Activated CD8-positive, alpha-beta memory T cell treated with anti-CD3 and anti-CD28 coated beads, Interleukin-2, amount 50 U/mL, for 1 hour (primary cell): Measurements from ENCODE around the gene STK38L.
"Not testable (repeated sequence)": the region's sequence is repeated elsewhere in the genome, so short reads cannot be mapped to it uniquely, and the experiment has no call there.

Source experiments
- DNase-seq: peaks from one replicate; pipeline ENCODE4 v3.0.0-alpha.2; 2020; ENCODE audit errors: extremely low read depth

Gene STK38L

GRCh38 chr12:27226407-27226929 lies 17.6 kb upstream of the STK38L start:
- DNase-seq = no peak

GRCh38 chr12:27229367-27229766 lies 14.7 kb upstream of the STK38L start:
- DNase-seq = no peak

DNA sequence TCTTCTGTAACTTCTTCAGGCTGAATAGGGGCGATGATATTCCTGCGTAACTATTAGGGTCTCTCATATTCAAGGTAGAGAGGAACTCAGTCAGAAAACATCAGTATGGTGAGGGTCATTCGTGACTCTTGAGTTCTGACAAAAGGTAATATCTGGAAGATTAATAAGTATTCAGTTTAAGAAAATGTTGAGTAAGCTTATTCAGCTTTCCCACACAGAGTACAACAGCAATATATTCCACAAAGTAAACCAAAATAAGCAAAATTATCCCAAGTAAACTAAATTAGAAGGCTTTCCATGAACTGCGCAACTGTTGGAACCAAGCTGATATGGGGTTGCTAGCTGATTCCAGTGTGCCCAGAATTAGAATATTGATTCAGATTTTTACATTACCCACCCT lies 12.7 kb upstream of the STK38L start:
- DNase-seq = not testable (repeated sequence)

DNA sequence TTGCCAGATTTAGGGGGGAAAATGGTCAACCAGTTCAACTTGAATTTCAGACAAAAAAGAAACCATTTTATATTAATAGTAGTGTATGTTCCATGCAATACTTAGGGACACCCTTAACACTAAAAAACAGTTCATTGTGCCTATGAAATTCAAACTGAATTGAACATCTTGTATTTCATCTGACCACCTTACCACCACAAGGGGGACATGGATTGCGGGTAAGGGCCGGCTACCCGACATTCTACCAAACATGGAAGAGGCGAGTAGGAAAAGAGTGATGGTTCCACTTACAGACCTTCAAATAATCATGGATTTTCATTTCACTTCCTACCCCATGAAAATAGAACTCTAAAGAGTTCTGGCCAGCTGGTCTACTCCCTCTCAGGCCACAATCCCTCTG lies 10.3 kb upstream of the STK38L start:
- DNase-seq = no peak

DNA sequence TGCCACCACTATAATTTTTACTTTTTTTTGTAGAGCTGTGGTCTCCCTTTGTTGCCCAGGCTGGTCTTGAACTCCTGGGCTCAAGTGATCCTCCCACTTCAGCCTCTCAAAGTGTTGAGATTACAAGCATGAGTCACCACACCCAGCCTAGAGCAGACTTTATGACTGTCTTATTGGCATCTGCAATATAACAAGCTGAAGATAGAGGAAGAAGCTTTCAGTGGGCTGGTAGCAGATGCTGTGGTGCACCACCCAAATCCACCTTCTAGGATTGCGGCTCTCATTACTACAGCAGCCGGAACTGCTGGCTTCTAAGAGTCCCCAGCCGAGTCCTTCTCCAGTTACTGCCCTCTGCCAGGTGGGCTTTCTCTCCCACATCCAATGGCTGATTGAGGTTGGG lies 7.6 kb upstream of the STK38L start:
- DNase-seq = no peak

DNA sequence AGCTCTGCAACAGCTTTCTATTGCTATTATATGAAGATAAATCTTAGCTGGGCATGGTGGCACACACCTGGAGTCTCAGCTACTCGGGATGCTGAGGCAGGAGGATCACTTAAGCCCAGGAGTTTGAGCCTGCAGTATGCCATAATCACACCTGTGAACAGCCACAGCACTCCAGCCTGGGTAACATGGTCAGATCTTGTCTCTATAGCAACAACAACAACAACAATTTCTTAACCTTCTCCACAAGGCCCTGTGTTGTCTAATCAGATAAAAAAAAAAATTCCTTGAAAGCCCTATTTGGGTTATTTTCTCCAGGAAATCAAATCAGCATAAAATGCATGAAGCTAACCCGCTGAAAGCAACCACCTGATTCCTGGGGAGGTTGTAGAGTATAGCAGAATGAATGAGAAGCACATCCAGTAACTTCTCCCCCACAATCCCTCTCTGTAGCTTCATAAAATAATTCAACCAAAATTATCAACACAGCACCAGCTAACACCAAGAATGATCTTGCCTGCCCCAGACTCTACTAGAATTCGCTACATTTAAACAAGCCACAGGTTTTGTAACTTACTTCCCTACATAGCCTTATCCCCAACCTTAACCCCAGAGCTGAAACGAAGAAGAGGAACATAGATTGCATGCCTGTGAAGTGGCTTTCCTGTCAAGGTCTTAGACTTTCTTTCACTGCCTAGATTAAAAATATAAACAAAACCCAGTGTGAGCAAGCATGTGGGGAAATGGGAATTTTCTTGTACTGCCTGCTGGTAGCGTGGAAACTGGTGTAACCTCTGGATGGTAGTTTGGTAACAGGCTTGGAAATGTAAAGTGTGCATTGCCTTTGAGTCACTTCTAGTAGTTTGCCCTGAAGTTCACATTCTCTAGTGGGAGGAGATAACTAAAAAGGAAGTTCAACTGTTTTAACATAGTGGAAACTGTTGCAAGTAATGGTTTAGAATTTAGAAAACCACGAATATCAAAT lies 6.0 kb upstream of the STK38L start:
- no peak for DNase-seq

GRCh38 chr12:27243006-27243405 lies 1.1 kb upstream of the STK38L start:
- no peak for DNase-seq

DNA sequence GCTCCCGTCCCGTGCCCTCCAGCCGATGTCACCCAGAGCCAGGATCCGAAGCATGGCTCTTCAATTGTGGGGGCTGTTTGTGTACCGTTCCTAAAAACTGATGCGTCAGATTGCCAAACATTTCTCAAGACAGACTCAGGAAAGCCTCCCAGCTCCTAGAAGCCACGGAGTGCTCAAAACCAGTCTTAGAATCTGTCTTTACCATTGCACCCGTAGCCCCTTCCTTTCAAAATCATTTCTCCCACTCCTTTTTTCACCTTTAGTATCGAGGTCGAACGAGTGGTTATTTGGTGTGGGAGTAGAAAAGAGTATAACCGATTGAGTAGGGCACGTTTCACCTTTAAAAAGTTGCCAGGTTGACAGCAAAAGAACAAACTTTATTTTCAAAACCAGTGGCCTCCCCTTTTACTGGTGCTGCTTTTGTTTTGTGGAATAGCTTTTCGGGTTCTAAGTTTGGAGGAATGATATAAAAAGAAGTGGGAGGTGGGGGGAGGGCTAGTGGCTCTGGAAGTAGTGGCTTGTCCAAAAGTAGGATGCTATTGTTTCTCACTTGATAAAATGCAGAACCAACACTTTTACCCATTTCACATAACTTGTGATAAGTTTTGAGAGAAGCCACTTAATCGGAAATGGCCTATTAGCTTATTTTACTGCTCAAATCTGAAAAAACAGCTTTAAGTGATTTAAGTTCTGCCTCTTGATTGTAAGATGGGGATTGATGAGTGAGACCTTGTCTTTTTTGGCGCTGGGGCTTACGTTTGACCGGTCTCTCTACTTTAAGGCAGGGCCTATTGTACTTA lies 803 bp downstream of the STK38L start:
- no peak for DNase-seq

GRCh38 chr12:27246141-27246540 lies 2.1 kb downstream of the STK38L start:
- no peak for DNase-seq

GRCh38 chr12:27246774-27247173 lies 2.7 kb downstream of the STK38L start:
- no peak for DNase-seq

- DNase-seq = no peak
Measured at GRCh38 chr12:27252934-27253333, 8.8 kb downstream of the STK38L start.

DNA sequence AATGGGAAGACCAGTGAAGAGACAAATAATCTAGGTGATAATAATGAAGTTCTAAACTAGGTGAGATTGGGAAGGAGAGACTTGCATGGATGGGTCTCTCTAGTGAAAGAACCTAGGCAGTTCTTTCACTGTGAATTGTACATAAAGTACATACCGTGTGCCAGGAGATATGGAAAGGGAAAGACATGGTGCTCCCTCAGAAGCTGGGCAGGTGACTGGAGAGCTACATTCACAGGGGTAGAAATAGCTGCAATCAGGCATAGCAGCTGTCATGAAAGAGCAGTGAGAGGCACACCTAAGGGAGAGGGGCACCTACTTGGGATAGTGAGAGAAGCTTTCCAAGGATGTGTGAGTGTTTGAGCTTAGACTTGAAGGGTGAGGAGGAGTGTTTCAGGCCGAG lies 9.3 kb downstream of the STK38L start:
- DNase-seq = no peak

DNA sequence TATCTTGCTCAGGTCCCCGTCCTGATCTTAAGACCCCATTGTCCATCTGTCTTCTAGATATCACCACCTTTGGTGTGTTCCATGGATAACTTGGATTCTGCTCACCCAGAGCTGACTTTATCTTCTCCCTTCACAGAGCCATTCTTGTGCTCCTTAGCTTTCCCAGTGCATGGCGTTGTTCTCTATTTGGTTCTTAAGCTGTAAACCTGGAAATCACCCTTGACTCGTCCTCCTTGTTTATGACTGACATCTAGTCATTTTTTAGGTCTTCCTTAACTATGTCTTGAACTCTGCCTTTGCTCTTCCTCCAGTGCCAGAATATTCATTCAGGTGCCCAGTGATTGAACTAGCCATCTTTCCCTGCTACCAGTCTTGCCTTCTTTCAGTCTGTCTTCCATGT lies 11.7 kb downstream of the STK38L start:
- no peak for DNase-seq

DNA sequence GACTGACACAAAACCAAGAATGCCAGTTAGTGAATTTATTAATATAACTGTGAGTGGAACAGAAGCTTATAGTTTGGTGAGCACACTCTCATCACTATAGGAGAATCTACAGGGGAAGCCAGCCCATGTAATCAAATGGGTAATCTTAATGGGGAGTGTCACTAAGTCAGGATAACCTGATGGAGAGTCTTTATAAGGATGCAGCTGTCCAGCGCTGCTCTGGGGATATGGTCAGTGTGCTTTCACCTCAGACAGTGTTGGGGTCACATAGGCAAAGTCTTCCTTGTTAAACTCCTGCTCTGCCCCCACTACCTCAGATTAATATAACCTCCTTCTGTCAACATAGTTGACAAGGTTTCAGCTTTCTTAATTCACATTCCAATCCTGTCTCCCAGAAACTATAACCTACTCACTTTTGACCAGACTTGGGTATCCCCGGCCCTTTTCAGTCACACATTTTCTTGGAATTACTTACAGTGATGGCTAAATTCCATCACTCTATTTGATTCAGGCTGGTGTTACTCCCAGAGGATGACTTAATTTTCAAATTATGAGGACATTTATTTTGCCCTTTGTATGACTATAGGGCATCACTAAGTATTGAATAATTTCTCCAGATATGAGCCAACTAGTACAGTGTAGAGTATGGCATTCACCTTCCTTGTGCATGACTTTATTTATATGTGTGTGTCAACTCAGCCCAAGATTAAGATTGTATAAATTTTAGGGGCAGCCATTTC lies 13.2 kb downstream of the STK38L start:
- no peak for DNase-seq

DNA sequence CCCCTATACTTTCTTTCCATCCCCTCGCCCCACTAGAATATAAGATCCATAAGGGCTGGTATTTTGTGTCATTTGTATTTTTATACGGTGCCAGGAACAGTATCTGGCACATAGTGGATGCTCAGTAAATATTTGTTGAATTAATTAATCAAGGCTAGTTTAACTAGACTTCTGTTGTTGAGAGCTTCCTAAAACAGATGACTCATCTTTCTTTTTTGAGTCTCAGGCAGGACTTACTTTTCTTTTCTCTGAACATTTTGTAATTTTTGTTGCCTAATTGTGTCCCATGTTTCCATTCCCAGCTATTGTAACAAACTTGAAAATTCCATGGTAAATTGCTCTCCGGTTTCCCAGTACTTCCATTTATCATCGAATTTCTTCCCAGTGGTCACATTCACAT lies 16.7 kb downstream of the STK38L start:
- no peak for DNase-seq

- DNase-seq = no peak
Measured at GRCh38 chr12:27261866-27262265, 17.8 kb downstream of the STK38L start.

- no peak for DNase-seq
Measured at GRCh38 chr12:27270148-27270547, 26.1 kb downstream of the STK38L start.

DNA sequence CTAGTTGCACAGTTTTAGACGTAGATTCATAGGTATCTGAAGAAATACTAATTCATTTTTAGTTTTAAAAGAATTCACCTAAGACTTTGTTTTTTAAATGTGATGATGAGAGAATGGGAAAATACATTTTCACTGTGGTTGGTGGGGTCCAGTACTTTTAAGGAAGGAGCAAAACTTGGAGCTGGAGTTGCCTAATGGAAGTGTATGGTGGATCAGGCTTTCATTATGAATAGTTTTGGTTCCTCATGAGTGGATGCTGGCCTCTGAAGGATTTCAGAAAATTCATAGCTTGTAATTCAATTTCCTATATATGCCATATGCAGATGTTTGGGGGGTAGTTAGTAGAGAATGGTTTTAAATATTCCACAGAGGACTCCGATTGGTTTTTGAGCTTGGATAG lies 27.1 kb downstream of the STK38L start:
- no peak for DNase-seq

DNA sequence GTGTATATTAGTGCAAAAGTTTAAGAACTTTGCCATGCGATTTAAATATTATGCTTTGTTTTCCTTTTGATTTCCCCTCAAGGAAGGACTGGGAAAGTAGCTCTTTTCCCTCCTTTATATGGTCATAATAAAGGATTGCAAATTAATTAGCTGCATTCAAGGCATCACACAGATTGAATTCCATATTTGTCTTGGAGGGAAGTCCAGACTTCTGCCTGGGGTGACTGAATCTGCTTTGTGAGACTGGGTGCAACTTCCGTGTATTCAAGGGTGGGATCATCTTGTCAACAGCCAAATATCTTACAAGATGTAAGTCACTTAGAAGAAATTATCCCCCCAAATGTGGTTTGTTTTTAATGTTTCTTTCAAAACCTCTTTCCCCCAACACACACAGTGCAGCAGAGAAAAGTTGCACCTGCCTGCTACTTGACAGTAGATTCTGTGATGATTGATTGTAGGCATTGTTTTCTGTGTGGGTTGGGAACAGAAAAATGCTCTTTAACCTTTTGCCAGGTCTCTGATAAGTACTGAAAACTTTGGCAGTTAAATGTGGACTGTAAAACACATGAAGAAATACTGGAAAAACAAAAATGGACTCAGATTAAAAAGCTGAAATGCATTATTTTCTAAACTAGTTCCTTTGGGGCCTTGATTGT lies 28.4 kb downstream of the STK38L start:
- DNase-seq = no peak

GRCh38 chr12:27273114-27273513 lies 29.0 kb downstream of the STK38L start:
- DNase-seq = no peak

DNA sequence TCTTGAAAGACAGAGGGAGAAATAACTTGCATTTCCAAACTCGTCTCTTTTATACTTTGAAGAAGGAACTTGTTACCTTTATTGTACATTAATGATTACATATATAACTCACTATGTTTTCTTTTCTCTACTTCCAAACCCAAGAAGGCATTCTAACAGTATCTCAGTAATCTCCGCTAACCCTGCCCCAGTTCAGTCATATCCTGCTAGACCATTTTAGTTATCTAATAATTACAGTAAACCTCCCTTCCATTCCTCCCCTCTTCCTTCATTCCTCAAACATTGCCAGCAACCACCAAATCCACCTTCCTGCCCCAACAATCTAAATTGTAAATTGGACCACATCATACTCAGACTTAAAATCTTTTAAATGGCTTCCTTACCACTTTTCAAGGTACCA lies 30.6 kb downstream of the STK38L start:
- no peak for DNase-seq
